HG02852 (cell line): Measurements from ENCODE around the gene PSMD1.
A peak's percentile ranks its signal among the peaks of the same experiment; 100 is the strongest.
"Not testable (repeated sequence)": the region's sequence is repeated elsewhere in the genome, so short reads cannot be mapped to it uniquely, and the experiment has no call there.

Experiments used
- ATAC-seq: cut with Tn5 transposase; IDR thresholded peaks from one replicate; pipeline ENCODE4 v1.9.1; 2021; ENCODE audit warnings: mild to moderate bottlenecking, moderate library complexity; ENCODE audit not compliant: unreplicated experiment

PSMD1 gene

GRCh38 chr2:231052494-231053451, 3.9 kb upstream of the PSMD1 start:
- peak; percentile 67 for ATAC-seq

- ATAC-seq: no peak
Observed at GRCh38 chr2:231053846-231054245, 2.8 kb upstream of the PSMD1 start.

- ATAC-seq: no peak
Observed at GRCh38 chr2:231057590-231057989, 923 bp downstream of the PSMD1 start.

- ATAC-seq: no peak
Observed at GRCh38 chr2:231058761-231059550, 2.3 kb downstream of the PSMD1 start.

GRCh38 chr2:231059756-231060155, 3.1 kb downstream of the PSMD1 start:
- no peak for ATAC-seq

- ATAC-seq: no peak
Observed at GRCh38 chr2:231062776-231063175, 6.1 kb downstream of the PSMD1 start.

- no peak for ATAC-seq
Observed at GRCh38 chr2:231063347-231063746, 6.7 kb downstream of the PSMD1 start.

GRCh38 chr2:231065966-231066365, 9.3 kb downstream of the PSMD1 start:
- no peak for ATAC-seq

- ATAC-seq: not testable (repeated sequence)
Observed at GRCh38 chr2:231067531-231067930, 10.9 kb downstream of the PSMD1 start.

- no peak for ATAC-seq
Observed at GRCh38 chr2:231068525-231069222, 12.0 kb downstream of the PSMD1 start.

- ATAC-seq: no peak
Observed at GRCh38 chr2:231069379-231070054, 12.8 kb downstream of the PSMD1 start.

GRCh38 chr2:231084565-231084964, 27.9 kb downstream of the PSMD1 start:
- ATAC-seq: no peak

GRCh38 chr2:231088754-231089153, 32.1 kb downstream of the PSMD1 start:
- no peak for ATAC-seq

GRCh38 chr2:231093933-231094332, 37.3 kb downstream of the PSMD1 start:
- ATAC-seq: no peak

- no peak for ATAC-seq
Observed at GRCh38 chr2:231094736-231095346, 38.2 kb downstream of the PSMD1 start.

GRCh38 chr2:231099918-231100317, 43.3 kb downstream of the PSMD1 start:
- no peak for ATAC-seq

GRCh38 chr2:231100321-231100720, 43.7 kb downstream of the PSMD1 start:
- not testable (repeated sequence) for ATAC-seq

- no peak for ATAC-seq
Observed at GRCh38 chr2:231100990-231101389, 44.3 kb downstream of the PSMD1 start.

- ATAC-seq: no peak
Observed at GRCh38 chr2:231102772-231103171, 46.1 kb downstream of the PSMD1 start.

GRCh38 chr2:231104115-231104713, 47.5 kb downstream of the PSMD1 start:
- peak; percentile 59 for ATAC-seq
